Astrocyte of the spinal cord (primary cell): ENCODE results near the gene RHOT1.
"Not testable (repeated sequence)": the region's sequence is repeated elsewhere in the genome, so short reads cannot be mapped to it uniquely, and the experiment has no call there.

Experiments
- DNase-seq: peaks from one replicate; pipeline ENCODE4 v3.0.0; 2011; ENCODE audit warnings: low read depth, low spot score
- H3K4me3 ChIP-seq: 2 replicates; pipeline ENCODE4 v1.5.1; 2011; ENCODE audit warnings: low read depth, mild to moderate bottlenecking, low read length, moderate library complexity
- CTCF ChIP-seq: IDR thresholded peaks from 2 replicates; pipeline ENCODE4 v1.5.1; 2012; ENCODE audit warnings: low read depth, mild to moderate bottlenecking, low read length, inconsistent platforms
- in situ Hi-C: cut with HindIII; loops from 2 replicates; pipeline ENCODE4 v1.10.0; 2017; ENCODE audit warnings: low sequenced_read_pairs

Gene RHOT1

GRCh38 chr17:32136856-32137255, 5.4 kb upstream of the RHOT1 start:
- in situ Hi-C loops: no loop called here
- TF ChIP-seq CTCF: no peak
- H3K4me3 ChIP-seq: no peak overlapping the region
- no peak for DNase-seq

GRCh38 chr17:32139504-32139903, 2.8 kb upstream of the RHOT1 start:
- H3K4me3 ChIP-seq, in situ Hi-C loops: not testable (repeated sequence)

GRCh38 chr17:32141258-32141657, 1.0 kb upstream of the RHOT1 start:
- no peak overlapping the region for H3K4me3 ChIP-seq
- TF ChIP-seq CTCF: no peak
- in situ Hi-C loops: no loop called here
- peak; percentile 83 for DNase-seq

More at GRCh38 chr17:32139504-32139903, 2.8 kb upstream of the RHOT1 start:
- DNase-seq: not testable (repeated sequence)

- H3K4me3 ChIP-seq: peak overlapping the region; percentile 74
- no peak for TF ChIP-seq CTCF
- in situ Hi-C loops: no loop called here
- DNase-seq: no peak
These were observed 644 bp upstream of the RHOT1 start for GRCh38 chr17:32141679-32142037.

GRCh38 chr17:32142857-32143526, 690 bp downstream of the RHOT1 start:
- no peak for TF ChIP-seq CTCF

GRCh38 chr17:32143527-32143870, 1.2 kb downstream of the RHOT1 start:
- DNase-seq: no peak
- in situ Hi-C loops: no loop called here
- peak overlapping the region; percentile 74 for H3K4me3 ChIP-seq
- TF ChIP-seq CTCF: no peak

More at GRCh38 chr17:32142857-32143526, 690 bp downstream of the RHOT1 start:
- DNase-seq: peak; percentile 55
- peak overlapping the region; percentile 74 for H3K4me3 ChIP-seq
- in situ Hi-C loops: no loop called here

- H3K4me3 ChIP-seq, in situ Hi-C loops, DNase-seq: not testable (repeated sequence)
These were observed 2.1 kb downstream of the RHOT1 start for GRCh38 chr17:32144442-32144841.

GRCh38 chr17:32148351-32148750, 6.0 kb downstream of the RHOT1 start:
- H3K4me3 ChIP-seq: no peak overlapping the region
- DNase-seq: no peak
- in situ Hi-C loops: no loop called here
- no peak for TF ChIP-seq CTCF
